Right cardiac atrium (tissue), 5 donors: ENCODE results near the gene NOL4L. TPM values are rescaled to one million over a fixed set of nuclear protein-coding genes. Genes with fewer than 3 reads are reported as not detected.

Experiments
- ATAC-seq, 2 donors: fragments of 200-7000 bp; cut with Tn5 transposase; one replicate each; pipeline versions ENCODE4 v1.8.0 to v1.9.1; 2020; ENCODE audit warnings: moderate library complexity in 2 of 2, mild to moderate bottlenecking in 1 of 2
- DNase-seq, 3 donors: peaks; one replicate each; pipeline ENCODE4 v3.0.0-alpha.2; 2020
- H3K27ac ChIP-seq: one replicate; pipeline ENCODE4 v1.5.1; 2013; ENCODE audit warnings: mild to moderate bottlenecking, low read length, control low read depth, moderate library complexity
- H3K27me3 ChIP-seq: one replicate; pipeline ENCODE4 v1.6.1; 2013; ENCODE audit not compliant: control insufficient read depth, insufficient read depth
- H3K4me1 ChIP-seq: one replicate; pipeline ENCODE4 v1.6.1; 2013; ENCODE audit warnings: low read length; ENCODE audit not compliant: control insufficient read depth, insufficient read depth
- H3K4me3 ChIP-seq: one replicate; pipeline ENCODE4 v1.5.1; 2013; ENCODE audit warnings: low read length, control low read depth
- H3K9me3 ChIP-seq: one replicate; pipeline ENCODE4 v1.6.1; 2013; ENCODE audit warnings: low read length; ENCODE audit not compliant: control insufficient read depth
- WGBS: extraction: QIAGEN DNeasy Blood & Tissue Kit; methylation state at CpG from one replicate; pipeline ENCODE4 v1.1.7; 2013; 5-methylcytosine and 5-hydroxymethylcytosine counted together
- intact Hi-C, 4 donors: fragments of 100-400 bp; cut with DNase I; formaldehyde crosslinking; loops; one replicate each; pipeline versions ENCODE4 v1.11.0 to v1.14.0; 2022 to 2023
- polyA plus RNA-seq: library from polyadenylated mRNA; stranded (reverse); fragments of 200-250 nt; gene quantifications from one replicate; pipeline ENCODE4 v1.2.3, GENCODE V29; 2013
- total RNA-seq, 4 donors: library from RNA; stranded (reverse); fragmentation: NEBNext Ultra II Directional; extraction: Animal tissue kit (Norgen Biotek cat#: 25700); gene quantifications; one replicate each; pipeline ENCODE4 v1.2.1, GENCODE V29; 2021
- donor health status: healthy with polysubstance abuse.
- donor health status: DM: no; HTN: yes; CAD: no.
- donor health status: DM: no; HTN: no; CAD: no.
- donor health status: DM: no; HTN: yes; CAD: no; lungs with severe emphysema.
- donor health status: DM: yes; HTN: yes; CAD: no.

NOL4L gene
- total and polyA plus RNA-seq, 5 donors, result 6.5 to 10.9 (median 8.3) TPM

GRCh38 chr20:32606790-32607189 is 21.7 kb upstream of the NOL4L start:
- no peaks in the 10 kb centered on the region for H3K4me1 ChIP-seq
- no peak overlapping the region for H3K4me3 ChIP-seq
- no peaks in the 10 kb centered on the region for H3K9me3 ChIP-seq
- no peak for ATAC-seq
- no peak overlapping the region for H3K27ac ChIP-seq
- WGBS, result 89% methylated on average over 1 of the region's 1 CpG
- no peaks in the 10 kb centered on the region for H3K27me3 ChIP-seq
- intact Hi-C loops, result no loop called here
- DNase-seq, result no peak

GRCh38 chr20:32606107-32606506 is 21.0 kb upstream of the NOL4L start:
- ATAC-seq (no peak), DNase-seq (peak in 1 of 3 donors; percentile 3)
- no peak overlapping the region for H3K27ac ChIP-seq
- no peaks in the 10 kb centered on the region for H3K9me3 ChIP-seq
- WGBS, result 58% methylated on average over 8 of the region's 8 CpGs
- no peak overlapping the region for H3K4me3 ChIP-seq
- intact Hi-C loops, result no loop called here
- H3K27me3 ChIP-seq, result no peaks in the 10 kb centered on the region
- no peaks in the 10 kb centered on the region for H3K4me1 ChIP-seq

- no peak for ATAC-seq
- peak in 1 of 3 donors; percentile 69 for DNase-seq
- Histone ChIP-seq H3K9me3 (no peaks in the 10 kb centered on the region), H3K27ac (no peak overlapping the region), H3K4me1 (no peaks in the 10 kb centered on the region), H3K4me3 (no peak overlapping the region), H3K27me3 (no peaks in the 10 kb centered on the region)
- 32% methylated on average over 12 of the region's 12 CpGs for WGBS
- intact Hi-C loops, result no loop called here
Observed at GRCh38 chr20:32605167-32605656, 20.1 kb upstream of the NOL4L start.

GRCh38 chr20:32603046-32603726 is 18.1 kb upstream of the NOL4L start:
- intact Hi-C loops, result no loop called here
- DNase-seq, result peak in 1 of 3 donors; percentile 61
- no peaks in the 10 kb centered on the region for H3K4me1 ChIP-seq
- peak in 1 of 2 donors; percentile 25 for ATAC-seq
- H3K9me3 ChIP-seq, result no peaks in the 10 kb centered on the region
- no peaks in the 10 kb centered on the region for H3K27me3 ChIP-seq
- 77% methylated on average over 18 of the region's 18 CpGs for WGBS
- H3K27ac ChIP-seq, result no peak overlapping the region
- H3K4me3 ChIP-seq, result no peak overlapping the region

- intact Hi-C loops, result no loop called here
- Histone ChIP-seq H3K9me3 (no peaks in the 10 kb centered on the region), H3K4me3 (no peak overlapping the region), H3K27me3 (no peaks in the 10 kb centered on the region), H3K27ac (no peak overlapping the region), H3K4me1 (no peaks in the 10 kb centered on the region)
- ATAC-seq (no peak), DNase-seq (peak in 1 of 3 donors; percentile 25)
- 90% methylated on average over 11 of the region's 11 CpGs for WGBS
Observed at GRCh38 chr20:32602273-32602672, 17.1 kb upstream of the NOL4L start.

- DNase-seq (peak in 1 of 3 donors; percentile 19), ATAC-seq (peak in 1 of 2 donors; percentile 14)
- intact Hi-C loops, result no loop called here
- H3K9me3 ChIP-seq, result no peaks in the 10 kb centered on the region
- H3K4me1 ChIP-seq, result no peaks in the 10 kb centered on the region
- H3K27me3 ChIP-seq, result no peaks in the 10 kb centered on the region
- H3K4me3 ChIP-seq, result no peak overlapping the region
- H3K27ac ChIP-seq, result no peak overlapping the region
- WGBS, result 86% methylated on average over 7 of the region's 7 CpGs
Observed at GRCh38 chr20:32600681-32601237, 15.6 kb upstream of the NOL4L start.

GRCh38 chr20:32599783-32600340 is 14.7 kb upstream of the NOL4L start:
- H3K9me3 ChIP-seq, result no peaks in the 10 kb centered on the region
- DNase-seq (no peak), ATAC-seq (no peak)
- no peaks in the 10 kb centered on the region for H3K27me3 ChIP-seq
- 84% methylated on average over 6 of the region's 6 CpGs for WGBS
- intact Hi-C loops, result no loop called here
- H3K27ac ChIP-seq, result no peak overlapping the region
- no peak overlapping the region for H3K4me3 ChIP-seq
- H3K4me1 ChIP-seq, result no peaks in the 10 kb centered on the region

- no peaks in the 10 kb centered on the region for H3K4me1 ChIP-seq
- H3K4me3 ChIP-seq, result no peak overlapping the region
- DNase-seq (peak in 1 of 3 donors; percentile 27), ATAC-seq (no peak)
- WGBS, result 58% methylated on average over 7 of the region's 7 CpGs
- H3K27ac ChIP-seq, result no peak overlapping the region
- no peaks in the 10 kb centered on the region for H3K9me3 ChIP-seq
- intact Hi-C loops, result no loop called here
- no peaks in the 10 kb centered on the region for H3K27me3 ChIP-seq
Observed at GRCh38 chr20:32598606-32599005, 13.5 kb upstream of the NOL4L start.

GRCh38 chr20:32597714-32598113 is 12.6 kb upstream of the NOL4L start:
- intact Hi-C loops, result no loop called here
- WGBS, result 74% methylated on average over 7 of the region's 7 CpGs
- Histone ChIP-seq H3K9me3 (no peaks in the 10 kb centered on the region), H3K27me3 (no peaks in the 10 kb centered on the region), H3K4me1 (no peaks in the 10 kb centered on the region), H3K4me3 (no peak overlapping the region), H3K27ac (no peak overlapping the region)
- DNase-seq (peak in 1 of 3 donors; percentile 7), ATAC-seq (no peak)

- ATAC-seq (no peak), DNase-seq (peak in 1 of 3 donors; percentile 7)
- WGBS, result 63% methylated on average over 2 of the region's 2 CpGs
- intact Hi-C loops, result no loop called here
- Histone ChIP-seq H3K27me3 (no peaks in the 10 kb centered on the region), H3K4me3 (no peak overlapping the region), H3K9me3 (no peaks in the 10 kb centered on the region), H3K27ac (no peak overlapping the region), H3K4me1 (no peaks in the 10 kb centered on the region)
Observed at GRCh38 chr20:32596681-32597252, 11.6 kb upstream of the NOL4L start.

GRCh38 chr20:32595143-32595542 is 10.0 kb upstream of the NOL4L start:
- no peaks in the 10 kb centered on the region for H3K4me1 ChIP-seq
- no peaks in the 10 kb centered on the region for H3K27me3 ChIP-seq
- DNase-seq (no peak), ATAC-seq (no peak)
- 86% methylated on average over 4 of the region's 4 CpGs for WGBS
- H3K27ac ChIP-seq, result no peak overlapping the region
- no peaks in the 10 kb centered on the region for H3K9me3 ChIP-seq
- intact Hi-C loops, result no loop called here
- no peak overlapping the region for H3K4me3 ChIP-seq
